ENCODE results near the gene FAM81A.
"Not testable (repeated sequence)": the region's sequence is repeated elsewhere in the genome, so short reads cannot be mapped to it uniquely, and the experiment has no call there.

DNA sequence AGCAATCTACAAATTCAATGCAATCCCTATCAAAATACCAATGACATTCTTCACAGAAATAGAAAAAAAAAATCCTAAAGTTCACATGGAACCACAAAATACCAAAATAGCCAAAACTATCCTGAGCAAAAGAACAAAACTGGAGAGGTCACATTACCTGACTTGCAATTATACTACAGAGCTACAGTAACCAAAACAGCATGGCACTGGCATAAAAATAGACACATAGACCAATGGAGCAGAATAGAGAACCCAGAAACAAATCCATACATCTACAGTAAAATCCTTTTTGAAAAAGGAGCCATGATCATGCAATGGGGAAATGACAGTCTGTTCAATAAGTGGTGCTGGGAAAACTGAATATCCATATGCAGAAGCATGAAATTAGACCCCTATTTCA lies 51.5 kb downstream of the FAM81A start:
- TF ChIP-seq, protein P1, sequence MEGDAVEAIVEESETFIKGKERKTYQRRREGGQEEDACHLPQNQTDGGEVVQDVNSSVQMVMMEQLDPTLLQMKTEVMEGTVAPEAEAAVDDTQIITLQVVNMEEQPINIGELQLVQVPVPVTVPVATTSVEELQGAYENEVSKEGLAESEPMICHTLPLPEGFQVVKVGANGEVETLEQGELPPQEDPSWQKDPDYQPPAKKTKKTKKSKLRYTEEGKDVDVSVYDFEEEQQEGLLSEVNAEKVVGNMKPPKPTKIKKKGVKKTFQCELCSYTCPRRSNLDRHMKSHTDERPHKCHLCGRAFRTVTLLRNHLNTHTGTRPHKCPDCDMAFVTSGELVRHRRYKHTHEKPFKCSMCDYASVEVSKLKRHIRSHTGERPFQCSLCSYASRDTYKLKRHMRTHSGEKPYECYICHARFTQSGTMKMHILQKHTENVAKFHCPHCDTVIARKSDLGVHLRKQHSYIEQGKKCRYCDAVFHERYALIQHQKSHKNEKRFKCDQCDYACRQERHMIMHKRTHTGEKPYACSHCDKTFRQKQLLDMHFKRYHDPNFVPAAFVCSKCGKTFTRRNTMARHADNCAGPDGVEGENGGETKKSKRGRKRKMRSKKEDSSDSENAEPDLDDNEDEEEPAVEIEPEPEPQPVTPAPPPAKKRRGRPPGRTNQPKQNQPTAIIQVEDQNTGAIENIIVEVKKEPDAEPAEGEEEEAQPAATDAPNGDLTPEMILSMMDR (IDR thresholded peaks at IDR 0.05): not testable (repeated sequence)
- not testable (repeated sequence) for TF ChIP-seq POLR2A (IDR thresholded peaks at IDR 0.05)
